ENCODE measurements around the gene FUT4. TPM values are rescaled to one million over a fixed set of nuclear protein-coding genes. Genes with fewer than 3 reads are reported as not detected.

The FUT4 gene
- total and polyA plus RNA-seq, 10 of the 15 experiments (the other 5 are each of a cell fraction or from before 2014, with no cell fraction given) = 0.68 to 9.1 (median 2.3) TPM

- TF ChIP-seq ATF2 (IDR thresholded peaks at IDR 0.05; ENCODE audit: low read length) (no peak), ESRRA (IDR thresholded peaks at IDR 0.05; ENCODE audit: low read length) (no peak), TBL1XR1 (IDR thresholded peaks at IDR 0.05; ENCODE audit: low read depth, low read length) (no peak), FOXM1 (IDR thresholded peaks at IDR 0.05; ENCODE audit: low read depth, low read length) (no peak), IKZF2 (IDR thresholded peaks at IDR 0.05) (no peak), ZBTB4 (CRISPR knock-in tag; IDR thresholded peaks at IDR 0.05) (no peak), BCLAF1 (IDR thresholded peaks at IDR 0.05) (no peak), JUND (IDR thresholded peaks at IDR 0.05; ENCODE audit: low read depth, low read length) (no peak)
Observed at GRCh38 chr11:94516725-94517124, 27.0 kb upstream of the FUT4 start (continued).
